GM12865 (cell line): ENCODE measurements around the gene SHC4.

Experiments
- DNase-seq: peaks from one replicate; pipeline ENCODE4 v3.0.0; 2010; ENCODE audit warnings: low read depth
- H3K4me3 ChIP-seq: 2 replicates; pipeline ENCODE4 v1.5.1; 2011; ENCODE audit warnings: mild to moderate bottlenecking, low read depth, low read length, control low read depth
- TF ChIP-seq, protein P1 (sequence below): IDR thresholded peaks from 2 replicates; pipeline ENCODE4 v1.5.1; 2011; ENCODE audit warnings: low read length, control low read depth, low read depth, inconsistent platforms; ENCODE audit not compliant: insufficient read depth; ENCODE audit errors: missing control alignments

Gene SHC4

DNA sequence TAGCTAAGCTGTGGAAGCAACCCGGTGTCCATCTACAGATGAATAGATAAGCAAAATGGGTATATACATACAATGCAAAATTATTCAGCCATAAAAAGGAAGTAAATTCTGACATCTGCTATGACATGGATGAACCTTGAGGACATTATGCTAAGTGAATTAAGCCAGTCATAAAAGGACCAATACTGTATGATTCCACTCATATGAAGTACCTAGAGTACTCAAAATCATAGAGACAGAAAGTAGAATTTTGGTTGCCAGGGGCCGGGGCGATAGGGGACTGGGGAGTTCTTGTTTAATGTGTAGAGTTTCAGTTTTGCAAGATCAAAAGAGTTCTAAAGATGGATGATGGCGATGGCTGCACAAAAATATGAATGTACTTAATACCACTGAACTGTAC lies 75.5 kb downstream of the SHC4 start:
- TF ChIP-seq, protein P1, sequence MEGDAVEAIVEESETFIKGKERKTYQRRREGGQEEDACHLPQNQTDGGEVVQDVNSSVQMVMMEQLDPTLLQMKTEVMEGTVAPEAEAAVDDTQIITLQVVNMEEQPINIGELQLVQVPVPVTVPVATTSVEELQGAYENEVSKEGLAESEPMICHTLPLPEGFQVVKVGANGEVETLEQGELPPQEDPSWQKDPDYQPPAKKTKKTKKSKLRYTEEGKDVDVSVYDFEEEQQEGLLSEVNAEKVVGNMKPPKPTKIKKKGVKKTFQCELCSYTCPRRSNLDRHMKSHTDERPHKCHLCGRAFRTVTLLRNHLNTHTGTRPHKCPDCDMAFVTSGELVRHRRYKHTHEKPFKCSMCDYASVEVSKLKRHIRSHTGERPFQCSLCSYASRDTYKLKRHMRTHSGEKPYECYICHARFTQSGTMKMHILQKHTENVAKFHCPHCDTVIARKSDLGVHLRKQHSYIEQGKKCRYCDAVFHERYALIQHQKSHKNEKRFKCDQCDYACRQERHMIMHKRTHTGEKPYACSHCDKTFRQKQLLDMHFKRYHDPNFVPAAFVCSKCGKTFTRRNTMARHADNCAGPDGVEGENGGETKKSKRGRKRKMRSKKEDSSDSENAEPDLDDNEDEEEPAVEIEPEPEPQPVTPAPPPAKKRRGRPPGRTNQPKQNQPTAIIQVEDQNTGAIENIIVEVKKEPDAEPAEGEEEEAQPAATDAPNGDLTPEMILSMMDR: no peak
- peak; percentile 42 for DNase-seq
- no peak overlapping the region for H3K4me3 ChIP-seq

DNA sequence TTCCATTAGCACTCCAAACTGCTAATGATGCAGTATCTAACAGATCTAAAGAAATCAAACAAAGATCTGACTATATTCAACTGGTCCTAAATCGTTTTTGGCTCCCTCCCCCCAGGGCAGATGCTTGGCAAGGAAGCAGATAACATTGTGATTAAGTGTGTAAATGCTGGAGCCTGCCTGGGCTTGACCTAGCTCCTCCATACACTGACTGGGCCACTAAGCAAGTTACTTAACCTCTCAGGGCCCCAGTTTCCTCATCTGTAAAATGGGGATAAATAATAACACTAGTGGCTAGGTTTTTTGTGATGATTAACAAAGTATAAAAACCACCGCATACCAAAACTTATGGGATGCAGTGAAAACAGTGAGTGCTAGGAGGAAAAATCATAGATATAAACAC lies 76.6 kb downstream of the SHC4 start:
- no peak for DNase-seq
- no peak overlapping the region for H3K4me3 ChIP-seq
- TF ChIP-seq, protein P1: no peak

DNA sequence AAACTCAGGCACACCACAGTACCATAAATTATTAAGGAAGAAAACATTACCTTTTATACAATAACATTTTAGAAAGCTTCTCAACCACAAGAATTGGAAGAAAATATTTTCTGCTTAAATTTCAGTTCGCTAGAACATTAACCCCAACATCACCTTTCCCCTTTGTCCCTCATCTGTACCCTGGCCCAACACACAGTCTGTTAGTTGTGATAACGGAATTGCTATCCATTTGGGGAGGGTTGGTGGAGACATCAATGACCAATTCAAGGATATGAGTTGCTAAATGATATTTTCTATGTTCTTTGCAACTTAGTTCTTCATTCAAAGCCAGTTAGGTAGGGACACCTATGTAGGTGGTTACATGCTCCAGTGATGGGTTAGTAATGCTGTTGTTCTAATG lies 80.0 kb downstream of the SHC4 start:
- DNase-seq: no peak
- TF ChIP-seq, protein P1: no peak

GRCh38 chr15:48880070-48880634 lies 83.6 kb downstream of the SHC4 start:
- H3K4me3 ChIP-seq: peak overlapping the region; percentile 98; the same call in 1 of the 2 replicates
- TF ChIP-seq, protein P1: no peak

More for the DNA sequence above, 80.0 kb downstream of the SHC4 start:
- no peak overlapping the region for H3K4me3 ChIP-seq

DNA sequence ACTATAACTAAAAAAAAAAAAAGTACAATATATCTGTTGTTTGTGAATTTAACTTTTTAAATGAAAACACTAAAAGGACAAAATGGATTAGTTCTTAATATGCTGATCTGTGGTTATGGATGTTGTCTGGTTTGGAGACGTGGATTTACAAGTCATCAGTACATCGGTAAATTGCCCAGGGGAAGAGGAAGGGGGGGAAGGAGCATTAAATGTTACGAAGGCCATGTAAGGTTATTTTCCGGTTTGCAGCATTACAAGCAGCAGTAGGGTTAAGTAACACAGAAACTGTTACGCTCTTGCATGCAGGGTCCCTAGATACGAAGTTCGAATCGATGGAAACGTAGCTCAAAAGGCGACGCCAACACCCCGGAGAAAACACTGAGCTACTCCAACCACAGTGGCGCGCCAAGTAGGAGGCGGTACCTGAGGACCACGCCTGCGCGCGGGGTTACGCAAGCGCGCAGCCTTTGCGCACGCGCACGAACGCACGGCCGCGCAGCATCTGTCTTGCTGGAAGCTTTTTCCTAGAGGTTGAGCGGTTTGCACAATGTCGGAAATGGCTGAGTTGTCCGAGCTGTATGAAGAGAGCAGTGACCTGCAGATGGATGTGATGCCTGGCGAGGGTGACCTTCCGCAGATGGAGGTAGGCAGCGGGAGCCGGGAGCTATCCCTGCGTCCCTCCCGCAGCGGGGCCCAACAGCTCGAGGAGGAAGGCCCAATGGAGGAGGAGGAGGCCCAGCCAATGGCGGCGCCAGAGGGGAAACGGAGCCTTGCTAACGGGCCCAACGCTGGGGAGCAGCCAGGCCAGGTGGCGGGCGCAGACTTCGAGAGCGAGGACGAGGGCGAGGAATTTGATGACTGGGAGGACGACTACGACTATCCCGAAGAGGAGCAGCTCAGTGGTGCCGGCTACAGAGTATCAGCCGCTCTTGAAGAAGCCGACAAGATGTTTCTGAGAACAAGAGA lies 85.8 kb downstream of the SHC4 start, which contains the start of gene EID1:
Gene EID1, plus strand, starts transcription at position 505 of the 966 bp plus-strand sequence. Its CDS starts 43 bp downstream, at position 548.
- TF ChIP-seq, protein P1: no peak
- peak; percentile 97 for DNase-seq
- H3K4me3 ChIP-seq: peak within 1 kb of the TSS; percentile 98

More at GRCh38 chr15:48880070-48880634, 83.6 kb downstream of the SHC4 start:
- no peak for DNase-seq

GRCh38 chr15:48876057-48876456 lies 87.7 kb downstream of the SHC4 start:
- TF ChIP-seq, protein P1: no peak
- DNase-seq: no peak
- H3K4me3 ChIP-seq: no peak overlapping the region
